HepG2 (cell line): ENCODE results near the gene TRIO. TPM values are rescaled to one million over a fixed set of nuclear protein-coding genes. Genes with fewer than 3 reads are reported as not detected.

Experiments
- ATAC-seq: fragments of 200-7000 bp; cut with Tn5 transposase; 3 replicates; pipeline ENCODE4 v1.9.1; 2020; ENCODE audit warnings: mild to moderate bottlenecking, moderate library complexity
- BruUV-seq: library from RNA; stranded (reverse); fragments of 400-500 nt; replicated peaks from 2 replicates; lab custom pipeline; 2021; lab: Mats Ljungman, UMichigan
- CTCF ChIA-PET: fragments of 300-600 bp; formaldehyde crosslinking; extraction: SDS; loops from one replicate; lab custom pipeline; 2021; ENCODE audit warnings: low total read pairs, inconsistent platforms, low intra/inter-chr PET ratio; lab: Yijun Ruan, JAX
- POLR2A ChIA-PET: fragments of 350-600 bp; sonication (Branson Sonifier 250); formaldehyde crosslinking; loops from one replicate; lab custom pipeline; 2020; ENCODE audit warnings: antibody characterized with exemption, inconsistent platforms; lab: Yijun Ruan, JAX
- DNase-seq: peaks from one replicate; pipeline ENCODE4 v3.0.0-alpha.2; 2015; ENCODE audit warnings: low spot score
- FAIRE-seq: peaks from 3 replicates; lab custom pipeline; 2011; peaks lifted over from hg19 to GRCh38; lab: Jason Lieb, UNC
- H2AFZ ChIP-seq: one replicate; pipeline ENCODE4 v1.6.1; 2011; ENCODE audit warnings: low read length, inconsistent platforms
- H3K27ac ChIP-seq: fragments of 300-600 bp; 3 replicates; pipeline ENCODE4 v1.8.0; 2011; ENCODE audit warnings: mixed run types, mild to moderate bottlenecking, mixed read lengths, low read length, inconsistent platforms; ENCODE audit not compliant: insufficient read depth; ENCODE audit errors: extremely low read length
- H3K27me3 ChIP-seq, 2 experiments: fragments of 200-600 bp in 1 of 2; 2 replicates in 1 of 2; 3 replicates in 1 of 2; pipeline versions ENCODE4 v1.6.0 to v1.8.0; 2011; ENCODE audit warnings: low read length in 2 of 2, mild to moderate bottlenecking in 2 of 2, moderate library complexity in 2 of 2, inconsistent platforms in 1 of 2; ENCODE audit not compliant: insufficient read depth in 2 of 2, control insufficient read depth in 1 of 2
- H3K36me3 ChIP-seq, 2 experiments: fragments of 200-600 bp in 1 of 2; replicated peaks in 1 of 2; 2 replicates in 1 of 2; 3 replicates in 1 of 2; pipeline versions ENCODE4 v1.5.1 to v1.8.0; 2011; ENCODE audit warnings: low read length in 2 of 2, inconsistent platforms in 1 of 2; ENCODE audit not compliant: insufficient read depth in 2 of 2, control insufficient read depth in 1 of 2
- H3K4me1 ChIP-seq: 2 replicates; pipeline ENCODE4 v1.5.1; 2012; ENCODE audit warnings: low read length, inconsistent platforms; ENCODE audit not compliant: insufficient read depth
- H3K4me2 ChIP-seq: 2 replicates; pipeline ENCODE4 v1.6.0; 2011; ENCODE audit warnings: low read depth, low read length, inconsistent platforms
- H3K4me3 ChIP-seq, 3 experiments: fragments of 200-600 bp in 1 of 3; sonication (generic), shearing (Covaris generic) in 1 of 3; replicated peaks in 1 of 3; 2 replicates each; pipeline ENCODE4 v1.5.1; 2011 to 2016; ENCODE audit warnings: low read length in 3 of 3, inconsistent platforms in 2 of 3, low read depth in 2 of 3, mild to moderate bottlenecking in 2 of 3, control low read depth in 1 of 3, mixed read lengths in 1 of 3; ENCODE audit not compliant: insufficient read depth in 1 of 3
- H3K79me2 ChIP-seq: one replicate; pipeline ENCODE4 v1.6.1; 2011; ENCODE audit warnings: low read length, inconsistent platforms; ENCODE audit not compliant: insufficient read depth
- H3K9ac ChIP-seq: 2 replicates; pipeline ENCODE4 v1.6.0; 2011; ENCODE audit warnings: mild to moderate bottlenecking, low read depth, low read length, inconsistent platforms; ENCODE audit not compliant: insufficient read depth
- H3K9me3 ChIP-seq: 2 replicates; pipeline ENCODE4 v1.5.1; 2012; ENCODE audit warnings: mild to moderate bottlenecking, low read length
- H4K20me1 ChIP-seq: 2 replicates; pipeline ENCODE4 v1.6.0; 2011; ENCODE audit warnings: inconsistent platforms, mild to moderate bottlenecking, low read length, moderate library complexity; ENCODE audit not compliant: insufficient read depth
- CSRNP1 ChIP-seq: sonication (generic); formaldehyde crosslinking; IDR thresholded peaks from 2 replicates; pipeline ENCODE4 v1.8.1; 2023; ENCODE audit warnings: mild to moderate bottlenecking, missing genetic modification reagents
- SRY ChIP-seq: sonication (generic); formaldehyde crosslinking; IDR thresholded peaks from 2 replicates; pipeline ENCODE4 v1.8.0; 2022; ENCODE audit warnings: mild to moderate bottlenecking, missing genetic modification reagents
- THAP11 ChIP-seq: IDR thresholded peaks from 2 replicates; pipeline ENCODE4 v1.6.1; 2016; ENCODE audit warnings: missing biosample characterization, missing genetic modification reagents
- ZFP90 ChIP-seq: sonication (generic); formaldehyde crosslinking; IDR thresholded peaks from 2 replicates; pipeline ENCODE4 v1.8.0; 2022; ENCODE audit warnings: missing genetic modification reagents, mild to moderate bottlenecking, inconsistent platforms, borderline replicate concordance
- ZNF331 ChIP-seq: sonication (generic); formaldehyde crosslinking; IDR thresholded peaks from 2 replicates; pipeline ENCODE4 v1.4.0; 2020; ENCODE audit warnings: missing genetic modification reagents
- WGBS: methylation state at CpG from one replicate; pipeline ENCODE4 v1.1.6; 2017; ENCODE audit warnings: low lambda C conversion rate; 5-methylcytosine and 5-hydroxymethylcytosine counted together
- in situ Hi-C: cut with HindIII; loops from 2 replicates; pipeline ENCODE4 v1.10.0; 2017; ENCODE audit warnings: low pct_unique_long_range_greater_than_20kb; ENCODE audit not compliant: extremely low pct_ligation_motif_present
- intact Hi-C: fragments of 100-400 bp; cut with micrococcal nuclease; formaldehyde crosslinking; loops from one replicate; pipeline ENCODE4 v1.10.0; 2022; ENCODE audit not compliant: unreplicated experiment
- polyA plus RNA-seq, 8 experiments: library from polyadenylated mRNA; depleted of rRNA in 3 of 8; stranded (reverse) in 7 of 8; unstranded in 1 of 8; fragments of >200 nt; fragmentation: Illumina TruSeq in 4 of 8; extraction: Trizol in 4 of 8; gene quantifications; 2 replicates each; pipeline versions ENCODE4 v1.2.1 to v1.2.3, GENCODE V29; 2011 to 2016; ENCODE audit warnings: low read depth in 4 of 8, missing spikeins in 1 of 8, mixed read lengths in 1 of 8; ENCODE audit not compliant: insufficient read depth in 1 of 8
- total RNA-seq, 5 experiments: library from RNA; depleted of rRNA; stranded (reverse); fragments of >200 nt; fragmentation: Illumina TruSeq; extraction: Trizol; gene quantifications; 2 replicates each; pipeline ENCODE4 v1.2.3, GENCODE V29; 2016; ENCODE audit warnings: low read depth in 1 of 5
- TF ChIP-seq, protein P1 (sequence below): sonication (generic); formaldehyde crosslinking; IDR thresholded peaks from 2 replicates; pipeline ENCODE4 v1.5.0; 2020; ENCODE audit warnings: missing genetic modification reagents

TRIO gene
- total and polyA plus RNA-seq, 2 of the 13 experiments (the other 11 are each of a cell fraction or from before 2014, with no cell fraction given) = 45.2 to 45.9 TPM

GRCh38 chr5:14181299-14181968 is 38.3 kb downstream of the TRIO start:
- H3K36me3 ChIP-seq = no peaks in the 10 kb centered on the region
- no peak overlapping the region for H3K4me3 ChIP-seq
- H3K4me1 ChIP-seq = peaks cover 85% of the 10 kb centered on the region
- H2AFZ ChIP-seq = no peak overlapping the region
- H3K27ac ChIP-seq = no peak overlapping the region
- TF ChIP-seq CSRNP1 = no peak
- no peak for TF ChIP-seq THAP11 (CRISPR knock-in tag)
- no peak for TF ChIP-seq ZNF331
- TF ChIP-seq, protein P1, sequence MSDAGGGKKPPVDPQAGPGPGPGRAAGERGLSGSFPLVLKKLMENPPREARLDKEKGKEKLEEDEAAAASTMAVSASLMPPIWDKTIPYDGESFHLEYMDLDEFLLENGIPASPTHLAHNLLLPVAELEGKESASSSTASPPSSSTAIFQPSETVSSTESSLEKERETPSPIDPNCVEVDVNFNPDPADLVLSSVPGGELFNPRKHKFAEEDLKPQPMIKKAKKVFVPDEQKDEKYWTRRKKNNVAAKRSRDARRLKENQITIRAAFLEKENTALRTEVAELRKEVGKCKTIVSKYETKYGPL (CRISPR knock-in tag) = no peak
- no peak for TF ChIP-seq ZFP90 (CRISPR knock-in tag)
- no peak for TF ChIP-seq SRY (CRISPR knock-in tag)
- TF ChIP-seq, all 625 proteins: peak for 0
- ChIA-PET POLR2A (no interaction called here), CTCF (no interaction called here)
- Histone ChIP-seq H3K79me2 (peaks cover 98% of the 10 kb centered on the region), H3K9ac (no peak overlapping the region), H4K20me1 (peaks cover 39% of the 10 kb centered on the region), H3K27me3 (no peaks in the 10 kb centered on the region), H3K9me3 (no peaks in the 10 kb centered on the region), H3K4me2 (no peak overlapping the region)
- no peak for ATAC-seq
- no TSS peak for BruUV-seq
- DNase-seq = no peak
- in situ Hi-C loops (no loop called here), intact Hi-C loops (loop anchor here (5.0 kb wide), 1 partner anchor 34 kb away; no protein-coding TSS in a partner anchor)
- WGBS = 94% methylated on average over 10 of the region's 11 CpGs
- FAIRE-seq = no peak
